NCI-H146 (cell line): ENCODE results near the gene LTBP3.

ENCODE experiments used
- DNase-seq: peaks from one replicate; lab custom pipeline; 2025; lab: John Stamatoyannopoulos, UW

The LTBP3 gene

DNA sequence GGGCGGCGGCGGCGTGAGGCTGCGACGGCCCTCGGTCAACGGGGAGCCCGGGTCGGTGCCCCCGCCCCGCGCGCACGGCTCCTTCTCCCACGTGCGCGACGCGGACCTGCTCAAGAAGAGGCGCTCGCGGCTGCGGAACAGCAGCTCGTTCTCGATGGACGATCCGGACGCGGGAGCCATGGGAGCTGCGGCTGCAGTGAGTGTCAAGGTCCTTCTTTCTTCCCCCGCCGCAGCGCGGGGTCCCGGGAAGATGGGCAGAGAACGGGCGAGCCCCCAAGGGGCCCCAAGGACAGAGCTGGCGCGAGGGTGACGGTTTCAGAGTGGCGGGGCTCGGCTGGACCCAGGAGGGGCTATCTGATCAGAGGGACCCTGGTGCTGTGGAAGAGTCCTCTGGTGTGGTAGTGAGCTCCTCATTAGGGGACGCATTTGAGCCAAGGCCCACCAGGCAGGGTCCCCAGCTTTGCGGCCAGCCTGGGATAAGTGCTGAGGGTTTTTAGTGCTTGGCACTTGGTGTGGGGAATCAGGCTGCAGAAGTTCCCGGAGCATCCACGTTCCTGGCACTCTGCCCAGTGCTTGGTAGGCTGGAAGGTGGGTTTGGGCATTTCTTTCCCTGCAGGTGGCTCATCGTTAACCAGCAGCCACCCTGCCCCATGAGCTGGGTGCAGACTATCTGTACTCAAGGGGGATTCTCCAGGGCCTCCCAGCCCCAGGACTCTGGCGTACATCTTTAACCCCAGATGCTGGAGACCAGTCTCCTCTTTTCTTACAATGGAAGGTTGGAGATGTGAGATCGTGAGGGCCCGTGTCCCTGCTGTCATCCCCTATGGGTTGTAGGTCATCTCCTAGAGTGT is 27.5 kb upstream of the LTBP3 start:
- no peak for DNase-seq

GRCh38 chr11:65584723-65585171 is 26.6 kb upstream of the LTBP3 start:
- no peak for DNase-seq

- DNase-seq: no peak
These were observed 25.9 kb upstream of the LTBP3 start for GRCh38 chr11:65584106-65584505.

GRCh38 chr11:65583589-65583988 is 25.4 kb upstream of the LTBP3 start:
- DNase-seq: no peak

GRCh38 chr11:65581928-65582327 is 23.8 kb upstream of the LTBP3 start:
- no peak for DNase-seq

GRCh38 chr11:65580756-65581155 is 22.6 kb upstream of the LTBP3 start:
- DNase-seq: no peak

GRCh38 chr11:65580031-65580692 is 22.0 kb upstream of the LTBP3 start:
- no peak for DNase-seq

DNA sequence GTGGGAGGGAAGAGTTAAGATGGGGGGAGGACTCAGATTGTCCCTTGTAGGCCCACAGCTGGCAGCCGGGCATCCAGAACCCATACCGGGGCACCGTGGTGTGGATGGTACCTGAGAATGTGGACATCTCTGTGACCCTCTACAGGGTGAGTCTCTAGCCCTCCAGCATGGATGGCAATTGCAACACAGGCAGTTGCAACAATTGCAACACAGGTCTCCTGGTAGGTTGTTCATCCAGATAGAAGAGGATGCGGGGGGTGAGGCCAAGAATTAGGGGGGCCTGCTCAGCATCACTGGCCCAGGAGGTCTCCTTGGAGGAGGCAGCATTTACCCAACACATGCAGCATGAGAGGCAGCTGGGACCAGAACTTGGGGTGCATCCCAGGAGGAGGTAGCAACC is 21.1 kb upstream of the LTBP3 start:
- DNase-seq: no peak

DNA sequence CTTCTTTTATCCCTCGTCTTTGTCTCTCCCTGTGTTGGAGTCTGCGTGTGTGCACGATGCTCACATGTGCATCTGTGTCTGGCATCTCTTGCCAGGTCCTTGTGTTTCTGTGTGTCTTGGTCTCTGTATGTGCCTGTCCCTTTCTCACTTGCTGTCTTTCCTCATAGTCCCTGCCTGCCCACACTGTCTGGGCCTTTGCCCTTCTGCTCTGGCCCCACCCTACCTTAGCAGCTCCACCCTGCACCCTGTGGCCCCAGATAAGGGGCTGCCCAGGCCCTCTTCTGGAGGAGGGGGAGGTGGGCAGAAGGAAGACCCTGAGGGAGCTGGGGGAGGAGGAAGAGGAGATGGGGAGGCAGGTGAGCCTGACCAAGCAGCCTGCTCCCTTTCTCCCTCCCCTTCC is 20.5 kb upstream of the LTBP3 start:
- DNase-seq: no peak

GRCh38 chr11:65578134-65578533 is 20.0 kb upstream of the LTBP3 start:
- no peak for DNase-seq

DNA sequence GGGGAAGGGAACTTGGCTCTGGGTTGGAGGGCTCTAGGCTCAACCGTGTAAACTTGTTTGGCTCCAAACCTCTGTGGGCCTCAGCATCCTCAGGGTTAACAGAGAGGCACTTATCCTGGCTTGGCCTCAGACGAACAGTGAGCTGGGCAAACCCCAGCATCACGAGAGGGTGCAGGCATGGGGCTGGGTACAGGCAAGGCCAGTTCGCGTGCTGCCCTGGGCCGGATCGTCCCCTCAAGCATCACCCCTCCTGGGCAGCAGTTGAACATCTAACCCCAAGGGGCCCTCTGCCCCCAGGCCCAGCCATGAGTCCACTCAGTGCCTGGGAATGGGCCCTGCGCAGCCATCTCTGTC is 19.6 kb upstream of the LTBP3 start:
- no peak for DNase-seq

- peak; percentile 11 for DNase-seq
These were observed 19.0 kb upstream of the LTBP3 start for GRCh38 chr11:65576867-65577755.

DNA sequence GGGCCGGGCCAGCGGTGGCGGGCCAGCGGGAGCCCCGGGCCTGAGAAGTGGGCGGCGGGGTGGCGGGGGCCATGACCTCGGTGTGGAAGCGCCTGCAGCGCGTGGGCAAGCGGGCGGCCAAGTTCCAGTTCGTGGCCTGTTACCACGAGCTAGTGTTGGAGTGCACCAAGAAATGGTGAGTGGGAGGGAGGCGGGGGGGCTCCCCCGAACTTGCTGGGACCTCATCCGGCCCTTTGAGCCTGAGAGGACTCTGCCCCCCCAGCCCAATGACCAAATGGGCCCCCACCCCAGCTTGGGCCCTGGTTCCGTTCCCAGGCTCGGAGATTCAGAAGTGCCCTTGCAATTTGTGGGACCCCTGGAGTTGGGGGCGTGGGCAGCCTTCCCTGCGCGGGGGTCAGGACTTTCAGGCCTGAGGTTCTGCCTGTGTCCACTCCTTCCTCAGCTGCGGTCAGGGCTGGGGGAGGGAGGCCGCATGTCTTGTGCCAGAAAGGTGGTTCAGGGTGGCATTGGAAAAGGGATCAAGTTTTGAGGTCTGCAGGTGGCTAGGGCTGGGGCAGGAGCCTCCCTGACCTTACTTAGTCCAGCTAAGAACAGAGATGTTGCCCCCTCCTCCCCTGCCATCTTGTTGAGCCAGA is 18.2 kb upstream of the LTBP3 start:
- no peak for DNase-seq

DNA sequence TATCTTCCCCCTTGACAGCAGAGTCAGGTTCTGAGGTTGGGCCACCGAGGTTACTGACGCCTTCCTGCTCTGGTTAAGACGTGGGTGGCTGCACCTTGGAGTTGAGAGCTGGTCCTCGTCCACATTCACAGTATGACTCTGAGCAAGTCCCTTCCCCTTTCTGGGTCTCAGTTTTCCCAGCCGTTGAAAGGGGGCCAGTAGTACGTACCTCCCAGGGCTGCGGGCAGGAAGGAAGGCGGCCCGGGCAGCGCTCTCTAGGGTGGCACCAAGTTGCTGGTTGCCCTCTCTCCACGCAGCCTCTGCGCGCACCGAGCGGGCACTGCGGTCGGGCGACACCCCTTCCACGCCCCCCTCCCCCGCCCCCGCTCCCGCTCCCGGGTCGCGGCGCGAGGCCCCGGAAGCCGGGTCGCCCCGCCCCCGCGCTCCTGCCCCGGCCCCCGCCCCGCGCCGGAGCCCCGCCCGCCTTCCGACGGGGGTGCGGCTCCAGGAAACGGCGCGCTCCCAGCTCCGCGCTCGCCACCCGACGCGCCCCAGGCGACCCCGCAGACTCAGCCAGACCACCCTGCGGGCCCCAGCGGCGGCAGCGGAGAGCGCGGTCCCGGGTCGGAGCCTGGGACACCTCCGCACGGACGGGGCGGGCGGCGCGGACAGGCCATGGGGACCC is 17.5 kb upstream of the LTBP3 start, which contains the start of gene EHBP1L1:
EHBP1L1 (plus strand) TSS at position 486 of the 664 bp plus-strand sequence. CDS start 250 bp downstream, outside the sequence.
- peak; percentile 65 for DNase-seq

DNA sequence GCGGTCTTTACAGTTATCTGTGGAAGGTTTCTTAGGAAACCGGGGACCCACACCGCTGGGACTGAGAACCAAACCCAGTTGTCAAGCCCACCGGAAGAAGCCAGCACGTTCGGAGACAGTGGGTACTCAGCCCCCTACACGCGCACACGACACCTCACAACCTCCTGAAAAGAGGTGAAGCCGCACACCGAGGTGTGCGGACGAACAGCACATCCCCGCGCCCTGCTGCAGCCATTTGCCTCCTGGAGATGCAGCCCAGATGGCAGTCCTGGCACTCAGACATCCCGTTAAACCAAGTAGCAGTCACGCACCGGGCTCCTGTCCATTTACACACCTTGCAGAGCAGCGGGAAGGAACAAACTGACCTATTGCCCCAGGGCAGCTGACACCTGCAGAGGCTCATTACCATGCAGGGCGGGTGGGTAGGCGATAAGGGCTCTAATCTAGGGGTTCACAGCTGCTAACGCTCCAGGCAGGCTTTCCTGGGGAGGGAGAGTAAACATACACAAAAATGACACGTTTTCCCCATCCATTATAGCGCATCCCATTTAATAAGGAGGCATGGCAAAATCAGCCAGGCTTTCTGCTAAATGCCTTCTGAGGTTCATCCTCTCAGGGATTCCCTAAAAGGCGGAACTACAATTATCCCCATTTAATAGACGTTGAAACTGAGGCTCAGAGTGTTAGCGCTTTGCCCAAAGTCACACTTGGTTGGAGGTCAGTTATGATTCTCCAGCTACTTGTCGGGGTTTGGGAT is 16.8 kb upstream of the LTBP3 start:
- DNase-seq: peak; percentile 98

DNA sequence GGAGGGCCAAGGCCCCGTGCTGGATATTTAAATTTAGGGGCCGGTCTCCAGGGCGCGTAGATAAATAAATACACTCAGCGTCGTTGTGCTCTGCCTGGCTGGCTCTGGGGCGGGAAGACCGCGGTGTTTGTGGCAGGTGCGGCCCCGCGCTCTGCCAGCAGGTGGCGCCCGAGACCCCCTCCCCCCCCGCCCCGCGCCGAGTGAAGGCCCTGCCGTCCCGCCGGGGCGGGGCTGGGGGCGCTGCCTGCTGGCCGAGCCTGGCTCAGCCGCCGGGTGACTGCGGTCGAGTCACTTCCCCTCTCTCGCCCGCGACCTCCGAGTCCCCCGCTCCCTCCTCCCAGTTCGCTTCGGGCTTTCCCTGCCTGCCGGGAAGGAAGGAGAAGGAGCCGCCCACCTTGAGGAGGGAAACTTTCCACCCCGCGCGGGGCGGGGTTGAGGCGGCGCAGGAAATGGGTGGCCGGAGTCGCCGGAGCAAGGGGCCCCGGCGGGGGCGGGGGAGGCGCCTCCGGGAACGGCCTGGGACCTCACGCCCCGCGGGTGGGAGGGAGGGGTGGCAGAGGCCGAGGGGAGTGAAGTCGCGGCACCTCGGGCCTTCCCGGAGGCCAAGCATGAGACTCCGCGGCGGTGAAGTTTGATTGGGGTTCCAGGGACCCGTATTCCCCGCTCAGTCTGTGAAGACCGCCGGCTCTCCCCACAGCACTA is 16.1 kb upstream of the LTBP3 start:
- peak; percentile 85 for DNase-seq

DNA sequence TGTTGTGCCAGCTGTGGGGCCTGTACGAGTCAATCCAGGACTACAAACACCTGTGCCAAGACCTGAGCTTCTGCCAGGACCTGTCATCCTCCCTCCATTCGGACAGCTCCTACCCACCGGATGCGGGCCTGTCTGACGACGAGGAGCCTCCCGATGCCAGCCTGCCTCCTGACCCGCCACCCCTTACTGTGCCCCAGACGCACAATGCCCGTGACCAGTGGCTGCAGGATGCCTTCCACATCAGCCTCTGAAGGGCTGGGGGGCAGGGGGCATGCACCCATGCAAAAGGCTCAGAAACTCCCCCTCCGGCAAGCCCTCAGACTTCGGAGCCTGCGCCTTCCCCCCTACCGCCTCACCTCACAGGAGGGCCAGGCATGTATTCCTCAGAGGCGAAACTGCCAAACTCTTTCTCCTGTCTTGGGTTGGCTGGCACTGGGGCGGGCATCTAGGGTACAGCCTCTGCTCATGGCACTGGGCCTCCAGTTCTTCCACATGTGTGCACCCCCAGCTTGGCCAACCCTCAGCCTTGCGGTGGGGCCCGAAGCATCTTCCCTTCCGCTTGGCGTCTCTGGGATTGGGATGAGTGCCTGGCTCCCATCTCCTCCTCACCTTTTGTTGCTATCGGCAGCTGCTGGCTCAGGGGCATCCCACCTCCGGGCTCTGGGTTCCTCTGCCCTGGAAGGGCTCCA is 15.4 kb upstream of the LTBP3 start:
- peak; percentile 38 for DNase-seq

- DNase-seq: peak; percentile 83
These were observed 14.3 kb upstream of the LTBP3 start, which contains the start of gene FAM89B for GRCh38 chr11:65572356-65573051. Gene FAM89B, plus strand, starts transcription at chr11:65572538. Its CDS starts 132 bp downstream, at chr11:65572670.

GRCh38 chr11:65571940-65572339 is 13.8 kb upstream of the LTBP3 start:
- peak; percentile 35 for DNase-seq
